ENCODE results near the gene TNFRSF1A.

GRCh38 chr12:6280053-6280469 is 61.8 kb downstream of the TNFRSF1A start:
- TF ChIP-seq POLR2A (IDR thresholded peaks at IDR 0.05): no peak
- TF ChIP-seq, protein P1, sequence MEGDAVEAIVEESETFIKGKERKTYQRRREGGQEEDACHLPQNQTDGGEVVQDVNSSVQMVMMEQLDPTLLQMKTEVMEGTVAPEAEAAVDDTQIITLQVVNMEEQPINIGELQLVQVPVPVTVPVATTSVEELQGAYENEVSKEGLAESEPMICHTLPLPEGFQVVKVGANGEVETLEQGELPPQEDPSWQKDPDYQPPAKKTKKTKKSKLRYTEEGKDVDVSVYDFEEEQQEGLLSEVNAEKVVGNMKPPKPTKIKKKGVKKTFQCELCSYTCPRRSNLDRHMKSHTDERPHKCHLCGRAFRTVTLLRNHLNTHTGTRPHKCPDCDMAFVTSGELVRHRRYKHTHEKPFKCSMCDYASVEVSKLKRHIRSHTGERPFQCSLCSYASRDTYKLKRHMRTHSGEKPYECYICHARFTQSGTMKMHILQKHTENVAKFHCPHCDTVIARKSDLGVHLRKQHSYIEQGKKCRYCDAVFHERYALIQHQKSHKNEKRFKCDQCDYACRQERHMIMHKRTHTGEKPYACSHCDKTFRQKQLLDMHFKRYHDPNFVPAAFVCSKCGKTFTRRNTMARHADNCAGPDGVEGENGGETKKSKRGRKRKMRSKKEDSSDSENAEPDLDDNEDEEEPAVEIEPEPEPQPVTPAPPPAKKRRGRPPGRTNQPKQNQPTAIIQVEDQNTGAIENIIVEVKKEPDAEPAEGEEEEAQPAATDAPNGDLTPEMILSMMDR (IDR thresholded peaks at IDR 0.05): no peak

Data from upper lobe of left lung (tissue), 4 donors.